Neutrophil (primary cell): ENCODE results near the gene GIMAP8.

ENCODE experiments used
- H3K27ac ChIP-seq: fragments of 200-600 bp; sonication (generic); 2 replicates; pipeline ENCODE4 v1.5.1; 2016; ENCODE audit warnings: mild to moderate bottlenecking, moderate library complexity
- H3K27me3 ChIP-seq: fragments of 200-600 bp; sonication (generic); 2 replicates; pipeline ENCODE4 v1.6.0; 2016; ENCODE audit warnings: mild to moderate bottlenecking
- H3K36me3 ChIP-seq: fragments of 200-600 bp; sonication (generic); 2 replicates; pipeline ENCODE4 v1.5.1; 2017
- H3K4me1 ChIP-seq, 2 experiments: fragments of 200-600 bp in 1 of 2; sonication (generic) in 1 of 2; 1 replicate in 1 of 2; 2 replicates in 1 of 2; pipeline versions ENCODE4 v1.5.1 to v1.6.1; 2013 to 2016; ENCODE audit warnings: low read depth in 1 of 2, low read length in 1 of 2, mild to moderate bottlenecking in 1 of 2, moderate library complexity in 1 of 2; ENCODE audit not compliant: control insufficient read depth in 1 of 2, insufficient read depth in 1 of 2
- H3K4me3 ChIP-seq, 2 experiments: fragments of 200-600 bp in 1 of 2; sonication (generic) in 1 of 2; 1 replicate in 1 of 2; 2 replicates in 1 of 2; pipeline ENCODE4 v1.5.1; 2013 to 2016; ENCODE audit warnings: low read depth in 1 of 2, low read length in 1 of 2, mild to moderate bottlenecking in 1 of 2, moderate library complexity in 1 of 2
- H3K9me3 ChIP-seq: fragments of 200-600 bp; sonication (generic); 2 replicates; pipeline ENCODE4 v1.5.1; 2016
- CTCF ChIP-seq: fragments of 200-600 bp; sonication (generic); IDR thresholded peaks from 2 replicates; pipeline ENCODE4 v1.5.1; 2016; ENCODE audit warnings: antibody characterized with exemption

Gene GIMAP8

DNA sequence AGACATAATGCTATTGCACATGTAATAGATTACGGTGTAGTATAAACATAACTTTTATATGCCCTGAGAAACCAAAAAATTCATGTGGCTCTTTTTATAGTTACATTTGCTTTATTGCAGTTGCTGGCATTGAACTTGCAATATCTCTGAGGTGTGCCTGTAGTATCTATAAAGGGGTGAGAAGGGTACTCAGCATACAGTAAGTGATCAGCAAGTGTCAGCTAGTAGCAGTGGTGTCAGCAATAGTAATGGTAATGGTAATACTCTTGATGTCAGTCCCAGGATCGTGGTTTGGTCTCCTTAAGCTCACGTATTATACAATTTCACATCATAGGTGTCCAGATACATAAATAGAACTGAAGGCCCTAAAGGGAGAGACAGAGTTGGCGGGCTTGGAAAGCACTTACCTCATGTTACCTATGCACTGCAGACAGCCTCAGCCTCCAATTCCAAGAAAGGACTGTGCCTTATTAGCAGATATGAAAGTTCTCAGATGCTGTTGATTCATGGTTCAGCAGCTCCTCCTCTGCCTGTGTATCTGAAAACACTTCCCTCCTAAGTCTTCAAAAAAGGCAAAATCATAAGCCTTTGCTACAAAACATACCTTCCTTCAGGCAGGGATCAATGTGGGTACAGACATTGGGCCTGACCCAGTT, 57.6 kb downstream of the GIMAP8 start:
- Histone ChIP-seq H3K4me1 (no peaks in the 10 kb centered on the region), H3K27me3 (no peaks in the 10 kb centered on the region), H3K4me3 (no peak overlapping the region), H3K27ac (no peak overlapping the region), H3K9me3 (no peaks in the 10 kb centered on the region), H3K36me3 (no peaks in the 10 kb centered on the region)
- TF ChIP-seq CTCF: no peak

- no peak for TF ChIP-seq CTCF
- Histone ChIP-seq H3K36me3 (no peaks in the 10 kb centered on the region), H3K27ac (no peak overlapping the region), H3K9me3 (no peaks in the 10 kb centered on the region), H3K4me3 (no peak overlapping the region), H3K27me3 (peaks cover 13% of the 10 kb centered on the region), H3K4me1 (no peaks in the 10 kb centered on the region)
Observed at GRCh38 chr7:150511048-150511447, 60.6 kb downstream of the GIMAP8 start.

DNA sequence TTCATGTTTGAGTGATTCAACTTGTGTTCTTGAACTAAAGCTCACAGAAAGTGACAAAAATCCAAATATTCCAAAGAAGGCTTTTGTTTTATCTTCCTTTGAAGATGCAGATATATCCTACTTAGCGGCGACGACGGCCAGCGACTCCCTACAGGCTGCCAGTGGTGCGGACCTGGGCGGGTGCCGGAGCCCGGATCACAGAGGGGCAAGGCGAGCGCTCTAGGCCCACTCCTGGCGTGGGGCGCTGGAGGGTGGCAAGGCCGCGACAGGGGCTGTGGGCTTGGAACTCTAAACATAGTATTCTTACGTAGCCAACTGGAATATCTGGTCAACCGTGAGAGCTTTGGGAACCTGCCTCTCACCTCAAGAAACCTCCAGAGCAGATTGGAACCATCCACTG, 63.3 kb downstream of the GIMAP8 start:
- Histone ChIP-seq H3K27me3 (peaks cover 17% of the 10 kb centered on the region), H3K9me3 (no peaks in the 10 kb centered on the region), H3K36me3 (no peaks in the 10 kb centered on the region), H3K4me1 (no peaks in the 10 kb centered on the region), H3K4me3 (no peak overlapping the region), H3K27ac (no peak overlapping the region)
- TF ChIP-seq CTCF: no peak

GRCh38 chr7:150514748-150515222, 64.4 kb downstream of the GIMAP8 start, which contains the start of gene GIMAP7:
Gene GIMAP7 (plus strand): TSS chr7:150514872. CDS start chr7:150519975, 5,103 bp downstream.
- no peak within 1 kb of the TSS for H3K27ac ChIP-seq
- no peaks in the 10 kb centered on the region for H3K9me3 ChIP-seq
- no peak within 1 kb of the TSS for H3K4me3 ChIP-seq
- H3K36me3 ChIP-seq: no peaks in the 10 kb centered on the region
- TF ChIP-seq CTCF: no peak
- peaks cover 17% of the 10 kb centered on the region for H3K27me3 ChIP-seq
- H3K4me1 ChIP-seq: no peaks in the 10 kb centered on the region

DNA sequence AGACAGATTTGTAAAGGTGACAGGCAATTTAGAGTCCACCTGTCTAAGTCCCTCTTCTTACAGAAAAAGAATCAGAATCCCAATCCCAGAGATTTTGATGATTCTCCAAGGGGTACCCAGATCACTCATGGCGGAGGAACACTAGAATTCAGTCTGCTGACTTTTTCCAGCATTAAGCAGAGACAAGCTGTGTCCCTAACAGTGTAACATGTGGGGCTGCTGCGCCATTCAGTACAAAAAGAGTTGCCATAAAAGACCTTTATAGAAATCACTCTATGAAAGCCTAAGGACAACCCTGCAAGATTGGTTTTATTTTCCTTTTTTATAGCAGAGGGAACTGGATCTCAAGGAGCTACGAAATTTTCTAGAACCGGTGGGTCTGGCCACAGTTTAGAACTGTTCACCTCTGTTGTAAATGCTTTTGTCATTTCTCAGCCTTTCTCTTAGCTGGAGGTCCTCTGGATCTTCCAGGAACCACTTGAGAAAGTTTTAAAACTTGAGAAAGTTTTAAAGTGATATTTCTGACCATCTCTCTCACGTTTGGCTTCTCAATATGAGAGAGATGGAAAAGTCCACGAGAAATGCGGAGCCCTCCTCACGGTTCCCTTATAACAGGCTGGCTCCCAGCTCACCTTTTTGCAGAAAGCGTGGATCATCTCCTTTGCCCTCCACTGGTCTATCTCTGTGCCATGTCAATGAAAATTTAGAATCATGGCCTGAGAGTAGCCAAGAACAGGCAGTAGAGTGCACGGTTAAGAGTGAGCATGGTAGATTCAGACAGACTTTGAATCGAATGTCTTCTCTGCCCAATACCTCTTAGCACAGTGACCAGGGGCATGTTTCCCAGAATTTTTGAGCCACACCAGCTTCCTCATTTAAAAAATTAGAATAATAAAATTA, 65.1 kb downstream of the GIMAP8 start:
- no peak for TF ChIP-seq CTCF
- H3K27me3 ChIP-seq: peaks cover 17% of the 10 kb centered on the region
- no peak overlapping the region for H3K4me3 ChIP-seq
- no peaks in the 10 kb centered on the region for H3K4me1 ChIP-seq
- H3K27ac ChIP-seq: no peak overlapping the region
- H3K36me3 ChIP-seq: no peaks in the 10 kb centered on the region
- no peaks in the 10 kb centered on the region for H3K9me3 ChIP-seq
